ENCODE measurements around the gene LARGE1.

- TF ChIP-seq, protein P1, sequence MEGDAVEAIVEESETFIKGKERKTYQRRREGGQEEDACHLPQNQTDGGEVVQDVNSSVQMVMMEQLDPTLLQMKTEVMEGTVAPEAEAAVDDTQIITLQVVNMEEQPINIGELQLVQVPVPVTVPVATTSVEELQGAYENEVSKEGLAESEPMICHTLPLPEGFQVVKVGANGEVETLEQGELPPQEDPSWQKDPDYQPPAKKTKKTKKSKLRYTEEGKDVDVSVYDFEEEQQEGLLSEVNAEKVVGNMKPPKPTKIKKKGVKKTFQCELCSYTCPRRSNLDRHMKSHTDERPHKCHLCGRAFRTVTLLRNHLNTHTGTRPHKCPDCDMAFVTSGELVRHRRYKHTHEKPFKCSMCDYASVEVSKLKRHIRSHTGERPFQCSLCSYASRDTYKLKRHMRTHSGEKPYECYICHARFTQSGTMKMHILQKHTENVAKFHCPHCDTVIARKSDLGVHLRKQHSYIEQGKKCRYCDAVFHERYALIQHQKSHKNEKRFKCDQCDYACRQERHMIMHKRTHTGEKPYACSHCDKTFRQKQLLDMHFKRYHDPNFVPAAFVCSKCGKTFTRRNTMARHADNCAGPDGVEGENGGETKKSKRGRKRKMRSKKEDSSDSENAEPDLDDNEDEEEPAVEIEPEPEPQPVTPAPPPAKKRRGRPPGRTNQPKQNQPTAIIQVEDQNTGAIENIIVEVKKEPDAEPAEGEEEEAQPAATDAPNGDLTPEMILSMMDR (IDR thresholded peaks at IDR 0.05): no peak
- no peak for TF ChIP-seq ZFX (IDR thresholded peaks at IDR 0.05; ENCODE audit: borderline replicate concordance)
Observed at GRCh38 chr22:33739516-33739915, 180.8 kb downstream of the LARGE1 start.
